Measurements from ENCODE around the gene ADGRD1.

ADGRD1 gene

DNA sequence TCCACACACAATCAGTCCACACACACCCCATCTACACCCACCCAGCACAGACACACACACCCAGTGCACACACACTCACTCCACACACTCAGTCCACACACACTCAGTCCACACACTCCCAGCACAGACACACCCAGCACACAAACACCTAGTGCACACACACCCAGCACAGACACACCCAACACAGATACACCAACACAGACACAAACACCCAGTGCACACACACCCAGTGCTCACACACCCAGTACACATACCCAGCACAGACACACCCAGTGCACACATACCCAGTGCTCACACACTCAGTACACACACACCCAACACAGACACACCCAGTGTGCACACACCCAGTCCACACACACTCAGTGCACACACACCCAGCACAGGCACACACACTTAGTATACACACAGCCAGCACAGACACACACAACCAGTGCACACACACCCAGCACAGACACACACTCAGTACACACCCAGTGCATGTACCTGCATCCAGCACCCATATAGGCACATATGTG, 63.8 kb downstream of the ADGRD1 start:
- Histone ChIP-seq H3K4me3 (ENCODE audit: low read depth, low read length) (peak overlapping the region; percentile 21), H3K79me2 (ENCODE audit: control insufficient read depth, insufficient read depth, low read length, poor library complexity) (no peaks in the 10 kb centered on the region), H4K8ac (ENCODE audit: low read depth, low read length) (no peak overlapping the region), H4K91ac (ENCODE audit: low read depth, low read length) (no peak overlapping the region), H3K23ac (ENCODE audit: low read length) (no peak overlapping the region), H2BK12ac (ENCODE audit: low read length) (no peak overlapping the region), H3K4me2 (ENCODE audit: low read length) (no peak overlapping the region), H3K4ac (ENCODE audit: low read depth, low read length) (no peak overlapping the region), H3K36me3 (ENCODE audit: control insufficient read depth in 1 of 2, insufficient read depth in 2 of 2, low read length in 2 of 2) (no peaks in the 10 kb centered on the region), H2BK5ac (ENCODE audit: low read depth, low read length, poor library complexity) (no peak overlapping the region), H3K14ac (ENCODE audit: low read length) (no peak overlapping the region), H3K9ac (ENCODE audit: low read length) (no peak overlapping the region), H3K18ac (ENCODE audit: low read length) (no peak overlapping the region), H2BK120ac (ENCODE audit: insufficient read depth, low read length, poor library complexity) (no peak overlapping the region), H3K27me3 (ENCODE audit: insufficient read depth, low read length) (no peaks in the 10 kb centered on the region), H2AFZ (ENCODE audit: insufficient read depth, low read length, poor library complexity) (no peak overlapping the region), H3K9me3 (ENCODE audit: insufficient read depth, low read depth, low read length) (peaks cover 5% of the 10 kb centered on the region), H3K79me1 (ENCODE audit: low read length) (no peaks in the 10 kb centered on the region), H3K27ac (ENCODE audit: low read depth, low read length) (no peak overlapping the region), H2AK5ac (ENCODE audit: low read length) (no peak overlapping the region), H3K4me1 (ENCODE audit: control insufficient read depth in 1 of 2, insufficient read depth in 2 of 2, low read length in 2 of 2) (no peaks in the 10 kb centered on the region), H4K12ac (ENCODE audit: low read depth, low read length) (no peak overlapping the region)
- DNase-seq: no peak

- Histone ChIP-seq H3K27me3 (ENCODE audit: insufficient read depth, low read length) (no peaks in the 10 kb centered on the region), H2BK5ac (ENCODE audit: low read depth, low read length, poor library complexity) (no peak overlapping the region), H3K9me3 (ENCODE audit: insufficient read depth, low read depth, low read length) (peaks cover 5% of the 10 kb centered on the region), H3K18ac (ENCODE audit: low read length) (no peak overlapping the region), H4K8ac (ENCODE audit: low read depth, low read length) (no peak overlapping the region), H3K27ac (ENCODE audit: low read depth, low read length) (no peak overlapping the region), H3K9ac (ENCODE audit: low read length) (no peak overlapping the region), H4K12ac (ENCODE audit: low read depth, low read length) (no peak overlapping the region), H2AFZ (ENCODE audit: insufficient read depth, low read length, poor library complexity) (no peak overlapping the region), H2AK5ac (ENCODE audit: low read length) (no peak overlapping the region), H3K23ac (ENCODE audit: low read length) (no peak overlapping the region), H2BK12ac (ENCODE audit: low read length) (no peak overlapping the region), H3K36me3 (ENCODE audit: control insufficient read depth in 1 of 2, insufficient read depth in 2 of 2, low read length in 2 of 2) (no peaks in the 10 kb centered on the region), H4K91ac (ENCODE audit: low read depth, low read length) (no peak overlapping the region), H2BK120ac (ENCODE audit: insufficient read depth, low read length, poor library complexity) (no peak overlapping the region), H3K4me1 (ENCODE audit: control insufficient read depth in 1 of 2, insufficient read depth in 2 of 2, low read length in 2 of 2) (no peaks in the 10 kb centered on the region), H3K14ac (ENCODE audit: low read length) (no peak overlapping the region), H3K4ac (ENCODE audit: low read depth, low read length) (no peak overlapping the region), H3K79me1 (ENCODE audit: low read length) (no peaks in the 10 kb centered on the region), H3K4me3 (ENCODE audit: low read depth, low read length) (no peak overlapping the region), H3K4me2 (ENCODE audit: low read length) (no peak overlapping the region), H3K79me2 (ENCODE audit: control insufficient read depth, insufficient read depth, low read length, poor library complexity) (no peaks in the 10 kb centered on the region)
- WGBS (ENCODE audit: extremely low coverage, insufficient coverage, insufficient read length): no CpG with 5 or more reads among the region's 28 CpGs
- DNase-seq: no peak
These were observed 64.4 kb downstream of the ADGRD1 start for GRCh38 chr12:131018019-131018620.

- Histone ChIP-seq H3K27me3 (ENCODE audit: insufficient read depth, low read length) (no peaks in the 10 kb centered on the region), H4K91ac (ENCODE audit: low read depth, low read length) (no peak overlapping the region), H3K4me2 (ENCODE audit: low read length) (no peak overlapping the region), H3K9me3 (ENCODE audit: insufficient read depth, low read depth, low read length) (peaks cover 5% of the 10 kb centered on the region), H3K79me2 (ENCODE audit: control insufficient read depth, insufficient read depth, low read length, poor library complexity) (no peaks in the 10 kb centered on the region), H2AK5ac (ENCODE audit: low read length) (no peak overlapping the region), H3K36me3 (ENCODE audit: control insufficient read depth in 1 of 2, insufficient read depth in 2 of 2, low read length in 2 of 2) (no peaks in the 10 kb centered on the region), H4K8ac (ENCODE audit: low read depth, low read length) (no peak overlapping the region), H3K9ac (ENCODE audit: low read length) (no peak overlapping the region), H2BK12ac (ENCODE audit: low read length) (no peak overlapping the region), H2AFZ (ENCODE audit: insufficient read depth, low read length, poor library complexity) (no peak overlapping the region), H3K14ac (ENCODE audit: low read length) (no peak overlapping the region), H3K27ac (ENCODE audit: low read depth, low read length) (no peak overlapping the region), H2BK5ac (ENCODE audit: low read depth, low read length, poor library complexity) (no peak overlapping the region), H3K79me1 (ENCODE audit: low read length) (no peaks in the 10 kb centered on the region), H3K4me1 (ENCODE audit: control insufficient read depth in 1 of 2, insufficient read depth in 2 of 2, low read length in 2 of 2) (no peaks in the 10 kb centered on the region), H3K18ac (ENCODE audit: low read length) (no peak overlapping the region), H3K4ac (ENCODE audit: low read depth, low read length) (no peak overlapping the region), H3K4me3 (ENCODE audit: low read depth, low read length) (no peak overlapping the region), H3K23ac (ENCODE audit: low read length) (no peak overlapping the region), H4K12ac (ENCODE audit: low read depth, low read length) (no peak overlapping the region), H2BK120ac (ENCODE audit: insufficient read depth, low read length, poor library complexity) (no peak overlapping the region)
- DNase-seq: no peak
- WGBS (ENCODE audit: extremely low coverage, insufficient coverage, insufficient read length): no CpG with 5 or more reads among the region's 16 CpGs
These were observed 65.2 kb downstream of the ADGRD1 start for GRCh38 chr12:131018808-131019397.

DNA sequence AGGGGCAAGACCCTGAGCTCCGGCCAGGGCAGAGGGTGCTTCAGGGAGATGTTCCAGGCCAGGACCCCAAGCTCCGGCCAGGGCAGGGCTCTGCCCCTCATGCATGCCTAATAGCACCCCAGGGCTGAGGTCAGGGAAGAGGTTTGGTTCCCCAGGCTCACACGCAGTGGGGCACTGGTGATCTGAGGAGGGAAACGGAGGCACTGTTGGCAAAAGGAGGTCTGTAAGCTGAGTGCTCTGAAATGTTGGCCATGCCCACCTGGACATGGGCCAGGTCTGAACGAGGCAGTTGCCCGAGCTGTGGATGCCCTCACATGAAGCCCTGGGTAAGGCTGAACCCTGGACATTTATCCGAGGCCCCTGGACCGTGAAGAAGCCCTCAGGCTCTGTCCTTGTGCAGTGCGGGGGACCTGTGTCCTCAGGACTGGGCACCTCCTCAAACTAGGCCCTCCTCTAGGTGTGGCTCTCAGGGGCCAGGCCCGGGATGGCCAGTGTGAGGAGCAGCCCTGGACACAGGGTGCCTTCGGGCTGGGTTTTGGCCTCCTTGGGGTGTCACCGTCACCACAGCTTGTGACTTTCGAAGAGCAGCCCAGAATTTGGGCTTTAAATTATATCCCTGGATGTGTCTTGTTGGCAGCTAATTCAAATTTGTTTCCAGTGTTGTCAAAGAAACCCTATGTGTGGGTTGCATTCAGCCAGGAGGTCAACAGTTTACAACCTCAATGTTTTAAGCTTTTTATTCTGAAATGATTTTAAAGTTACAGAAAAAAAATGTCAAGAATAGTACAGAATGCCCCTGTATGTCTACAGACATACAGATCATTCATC, 66.8 kb downstream of the ADGRD1 start:
- no peaks in the 10 kb centered on the region for H3K27me3 ChIP-seq (ENCODE audit: insufficient read depth, low read length)

More for the DNA sequence above, 66.8 kb downstream of the ADGRD1 start:
- Histone ChIP-seq H3K9me3 (ENCODE audit: insufficient read depth, low read depth, low read length) (peaks cover 5% of the 10 kb centered on the region), H2AK5ac (ENCODE audit: low read length) (no peak overlapping the region), H4K8ac (ENCODE audit: low read depth, low read length) (no peak overlapping the region), H3K4me3 (ENCODE audit: low read depth, low read length) (no peak overlapping the region), H3K23ac (ENCODE audit: low read length) (no peak overlapping the region), H3K4me2 (ENCODE audit: low read length) (no peak overlapping the region), H3K4me1 (ENCODE audit: control insufficient read depth in 1 of 2, insufficient read depth in 2 of 2, low read length in 2 of 2) (no peaks in the 10 kb centered on the region), H3K79me1 (ENCODE audit: low read length) (no peaks in the 10 kb centered on the region), H2BK12ac (ENCODE audit: low read length) (no peak overlapping the region), H3K18ac (ENCODE audit: low read length) (no peak overlapping the region), H4K12ac (ENCODE audit: low read depth, low read length) (no peak overlapping the region), H2BK5ac (ENCODE audit: low read depth, low read length, poor library complexity) (no peak overlapping the region), H2BK120ac (ENCODE audit: insufficient read depth, low read length, poor library complexity) (no peak overlapping the region), H3K4ac (ENCODE audit: low read depth, low read length) (no peak overlapping the region), H3K79me2 (ENCODE audit: control insufficient read depth, insufficient read depth, low read length, poor library complexity) (no peaks in the 10 kb centered on the region), H3K27ac (ENCODE audit: low read depth, low read length) (no peak overlapping the region), H3K9ac (ENCODE audit: low read length) (no peak overlapping the region), H2AFZ (ENCODE audit: insufficient read depth, low read length, poor library complexity) (no peak overlapping the region), H4K91ac (ENCODE audit: low read depth, low read length) (no peak overlapping the region), H3K36me3 (ENCODE audit: control insufficient read depth in 1 of 2, insufficient read depth in 2 of 2, low read length in 2 of 2) (no peaks in the 10 kb centered on the region), H3K14ac (ENCODE audit: low read length) (no peak overlapping the region)
- no peak for DNase-seq
- WGBS (ENCODE audit: extremely low coverage, insufficient coverage, insufficient read length): no CpG with 5 or more reads among the region's 13 CpGs

All from trophoblast cell (in vitro differentiated cells and primary cell).